Esophagus squamous epithelium (tissue), 5 donors: ENCODE results near the gene TMEM236. TPM values are rescaled to one million over a fixed set of nuclear protein-coding genes. Genes with fewer than 3 reads are reported as not detected.

Source experiments
- DNase-seq: peaks from one replicate; lab custom pipeline; 2025; lab: John Stamatoyannopoulos, UW
- H3K27ac ChIP-seq, 4 donors: fragments of 200-600 bp; sonication (generic); one replicate each; pipeline ENCODE4 v1.5.1; 2016 to 2019; ENCODE audit warnings: mild to moderate bottlenecking in 1 of 4
- H3K27me3 ChIP-seq, 4 donors: fragments of 200-600 bp; sonication (generic); 1 replicate in 3 of 4; 2 replicates in 1 of 4; pipeline versions ENCODE4 v1.5.1 to v1.6.0; 2017 to 2021; ENCODE audit warnings: antibody characterized with exemption in 1 of 4
- H3K36me3 ChIP-seq, 3 donors: fragments of 200-600 bp; sonication (generic); one replicate each; pipeline ENCODE4 v1.5.1; 2016 to 2019
- H3K4me1 ChIP-seq, 3 donors: fragments of 200-600 bp; sonication (generic); one replicate each; pipeline ENCODE4 v1.5.1; 2017 to 2019
- H3K4me3 ChIP-seq, 4 donors: fragments of 200-600 bp; sonication (generic); 1 replicate in 3 of 4; 2 replicates in 1 of 4; pipeline ENCODE4 v1.5.1; 2016 to 2019; ENCODE audit warnings: mild to moderate bottlenecking in 2 of 4, moderate library complexity in 1 of 4
- H3K9me3 ChIP-seq, 3 donors: fragments of 200-600 bp; sonication (generic); one replicate each; pipeline ENCODE4 v1.5.1; 2016 to 2019
- CTCF ChIP-seq, 6 experiments: fragments of 450-650 bp in 4 of 6; fragments of 200-600 bp in 2 of 6; sonication (generic) in 2 of 6; IDR thresholded peaks; one replicate each; pipeline ENCODE4 v1.5.1; 2016 to 2019; ENCODE audit warnings: antibody characterized with exemption in 6 of 6, mild to moderate bottlenecking in 4 of 6, moderate library complexity in 4 of 6
- POLR2A ChIP-seq, 4 donors: fragments of 450-650 bp; IDR thresholded peaks; one replicate each; pipeline ENCODE4 v1.6.1; 2017; ENCODE audit warnings: antibody characterized with exemption in 4 of 4, mild to moderate bottlenecking in 4 of 4, moderate library complexity in 3 of 4
- WGBS, 2 donors: methylation state at CpG; one replicate each; pipeline ENCODE4 v1.1.5; 2018; 5-methylcytosine and 5-hydroxymethylcytosine counted together
- intact Hi-C: fragments of 100-400 bp; cut with DNase I; formaldehyde crosslinking; loops from one replicate; pipeline ENCODE4 v1.15.0; 2022
- total RNA-seq, 4 donors: library from RNA; depleted of rRNA; stranded (reverse); fragments of >200 nt; gene quantifications; one replicate each; pipeline ENCODE4 v1.1.0, GENCODE V29; 2016
- donor health status: DM: yes; HTN: yes; CAD: no.

TMEM236 gene
- total RNA-seq, 4 donors from 2014 or later: 0.04 to 0.76 (median 0.15) TPM

DNA sequence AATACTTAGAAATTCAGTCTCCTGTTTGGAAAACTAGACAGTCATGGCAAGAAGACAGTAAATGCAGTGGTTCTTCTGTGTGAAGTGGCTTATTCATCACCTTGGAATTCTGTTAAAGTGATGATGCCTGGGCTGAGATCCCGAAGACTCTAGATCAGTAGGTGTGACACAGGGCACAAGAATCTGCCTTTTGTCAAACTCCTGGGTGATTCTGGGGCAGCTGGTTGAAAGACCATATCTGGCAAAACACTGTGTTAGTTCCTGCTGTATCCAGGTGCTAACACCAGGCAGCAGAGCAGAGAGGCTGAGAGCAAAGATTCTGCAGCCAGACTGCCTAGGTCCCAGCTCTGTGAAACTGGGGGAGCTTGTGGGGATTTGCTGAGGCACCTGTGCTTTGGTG, 83.7 kb downstream of the TMEM236 start:
- H3K36me3 ChIP-seq: no peaks in the 10 kb centered on the region
- no peak for DNase-seq
- intact Hi-C loops: no loop called here
- no peaks in the 10 kb centered on the region for H3K27me3 ChIP-seq
- H3K27ac ChIP-seq: no peak overlapping the region
- TF ChIP-seq POLR2A (IDR thresholded peaks at IDR 0.05) (no peak), CTCF (IDR thresholded peaks at IDR 0.05) (no peak)
- 21 to 67% methylated on average over 1 of the region's 1 CpG for WGBS, 2 donors
- H3K4me1 ChIP-seq: peaks cover 0 to 9% (median 3%) of the 10 kb centered on the region in 3 donors
- H3K9me3 ChIP-seq: no peaks in the 10 kb centered on the region
- H3K4me3 ChIP-seq: no peak overlapping the region

DNA sequence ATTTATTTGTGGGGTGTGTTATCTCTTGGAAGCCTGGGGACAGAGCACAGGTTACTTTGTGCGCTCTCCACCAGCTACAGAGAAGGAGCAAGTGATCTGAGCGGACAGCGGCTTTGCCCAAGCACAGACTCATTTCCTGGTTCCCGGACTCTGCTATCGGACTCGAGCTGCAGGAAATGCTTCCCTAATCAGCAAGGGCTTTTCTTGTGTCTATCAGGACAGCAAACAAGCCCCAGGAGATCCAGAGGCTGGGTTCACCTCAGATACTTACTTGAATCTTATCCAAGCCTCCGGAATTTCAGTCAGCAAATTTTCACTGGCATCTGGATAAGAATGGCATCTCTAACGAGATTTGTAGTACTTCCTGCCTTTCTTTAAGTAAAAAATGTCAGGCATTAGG, 84.9 kb downstream of the TMEM236 start:
- no peaks in the 10 kb centered on the region for H3K27me3 ChIP-seq
- H3K9me3 ChIP-seq: no peaks in the 10 kb centered on the region
- peaks cover 0 to 9% (median 3%) of the 10 kb centered on the region in 3 donors for H3K4me1 ChIP-seq
- TF ChIP-seq POLR2A (IDR thresholded peaks at IDR 0.05) (no peak), CTCF (IDR thresholded peaks at IDR 0.05) (no peak)
- intact Hi-C loops: no loop called here
- WGBS, 2 donors: 19 to 20% methylated on average over 8 of the region's 8 CpGs
- peak overlapping the region in 2 of 4 donors; percentile 6 to 50 for H3K4me3 ChIP-seq
- H3K36me3 ChIP-seq: no peaks in the 10 kb centered on the region
- DNase-seq: no peak
- no peak overlapping the region for H3K27ac ChIP-seq

GRCh38 chr10:17838080-17838648, 86.2 kb downstream of the TMEM236 start:
- DNase-seq: no peak
- TF ChIP-seq CTCF (IDR thresholded peaks at IDR 0.05) (no peak), POLR2A (IDR thresholded peaks at IDR 0.05) (no peak)
- Histone ChIP-seq H3K27ac (no peak overlapping the region), H3K27me3 (no peaks in the 10 kb centered on the region), H3K4me3 (no peak overlapping the region), H3K4me1 (peaks cover 0 to 9% (median 3%) of the 10 kb centered on the region in 3 donors), H3K36me3 (no peaks in the 10 kb centered on the region), H3K9me3 (no peaks in the 10 kb centered on the region)
- 47 to 62% methylated on average over 9 of the region's 9 CpGs for WGBS, 2 donors
- intact Hi-C loops: no loop called here

DNA sequence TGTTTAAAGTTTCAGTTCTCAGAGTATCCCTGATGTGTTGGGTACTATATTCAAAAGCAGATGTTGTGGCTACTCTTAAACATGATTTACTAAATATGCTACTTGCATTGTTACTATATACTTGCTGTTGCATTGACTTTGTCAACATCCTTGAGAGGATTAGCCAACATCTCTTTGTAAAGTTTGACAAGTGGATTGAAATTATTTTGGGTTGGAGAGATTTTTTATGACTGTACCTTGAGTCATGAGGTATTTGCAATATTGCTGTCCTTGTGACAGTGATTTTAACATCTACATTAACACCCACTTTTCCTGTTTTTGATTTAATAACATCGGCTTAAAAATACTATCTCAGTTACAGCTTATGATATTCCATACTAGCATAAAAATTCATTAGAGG, 89.0 kb downstream of the TMEM236 start:
- intact Hi-C loops: no loop called here
- H3K4me1 ChIP-seq: peaks cover 0 to 9% (median 3%) of the 10 kb centered on the region in 3 donors
- no peaks in the 10 kb centered on the region for H3K27me3 ChIP-seq
- 77 to 83% methylated on average over 1 of the region's 1 CpG for whole genome bisulfite sequencing, 2 donors
- H3K9me3 ChIP-seq: no peaks in the 10 kb centered on the region
- DNase-seq: no peak
- H3K36me3 ChIP-seq: no peaks in the 10 kb centered on the region
- H3K4me3 ChIP-seq: no peak overlapping the region
- TF ChIP-seq CTCF (IDR thresholded peaks at IDR 0.05) (no peak), POLR2A (IDR thresholded peaks at IDR 0.05) (no peak)
- no peak overlapping the region for H3K27ac ChIP-seq

- Histone ChIP-seq H3K9me3 (no peaks in the 10 kb centered on the region), H3K27me3 (no peaks in the 10 kb centered on the region), H3K4me3 (no peak overlapping the region), H3K27ac (no peak overlapping the region), H3K4me1 (no peaks in the 10 kb centered on the region), H3K36me3 (no peaks in the 10 kb centered on the region)
- DNase-seq: no peak
- intact Hi-C loops: no loop called here
- no peak for TF ChIP-seq CTCF (IDR thresholded peaks at IDR 0.05)
- no peak for TF ChIP-seq POLR2A (IDR thresholded peaks at IDR 0.05)
- WGBS, 2 donors: 72 to 78% methylated on average over 5 of the region's 5 CpGs
These were observed 90.6 kb downstream of the TMEM236 start for GRCh38 chr10:17842641-17843040.
